GM18499 (cell line): ENCODE measurements around the gene SHISA8.

Experiments
- ATAC-seq: cut with Tn5 transposase; IDR thresholded peaks from one replicate; pipeline ENCODE4 v1.9.1; 2021; ENCODE audit warnings: moderate number of reproducible peaks; ENCODE audit not compliant: insufficient read depth, unreplicated experiment

SHISA8 gene

GRCh38 chr22:41868556-41868955 lies 46.3 kb downstream of the SHISA8 start:
- no peak for ATAC-seq

- ATAC-seq, result no peak
Observed at GRCh38 chr22:41863472-41863871, 51.4 kb downstream of the SHISA8 start.

- ATAC-seq, result no peak
Observed at GRCh38 chr22:41862530-41863266, 52.2 kb downstream of the SHISA8 start.

GRCh38 chr22:41862160-41862529 lies 52.7 kb downstream of the SHISA8 start:
- no peak for ATAC-seq
